MCF 10A (cell line): ENCODE results near the gene SOBP. TPM values are rescaled to one million over a fixed set of nuclear protein-coding genes. Genes with fewer than 3 reads are reported as not detected.

Source experiments
- BruUV-seq: library from RNA; stranded (reverse); fragments of 400-500 nt; replicated peaks from 2 replicates; lab custom pipeline; 2021; lab: Mats Ljungman, UMichigan
- CTCF ChIA-PET: fragments of 300-600 bp; sonication (Branson Sonifier 250); formaldehyde crosslinking; extraction: SDS; loops from one replicate; lab custom pipeline; 2021; ENCODE audit warnings: antibody characterized with exemption, inconsistent platforms; lab: Yijun Ruan, JAX
- POLR2A ChIA-PET: fragments of 300-600, 350-650 bp; sonication (Branson Sonifier 250); formaldehyde crosslinking; extraction: SDS; loops from one replicate; lab custom pipeline; 2020; ENCODE audit warnings: antibody characterized with exemption, inconsistent platforms; lab: Yijun Ruan, JAX
- DNase-seq: peaks from one replicate; pipeline ENCODE4 v3.0.0-alpha.2; 2018; ENCODE audit not compliant: unreplicated experiment
- H3K27ac Mint-ChIP-seq: one replicate; pipeline ENCODE4 v1.8.0; 2022; ENCODE audit warnings: mild to moderate bottlenecking, low read depth, mixed read lengths; ENCODE audit not compliant: unreplicated experiment
- H3K27me3 Mint-ChIP-seq: one replicate; pipeline ENCODE4 v1.8.0; 2022; ENCODE audit warnings: mixed read lengths; ENCODE audit not compliant: insufficient read depth, unreplicated experiment
- H3K36me3 Mint-ChIP-seq: one replicate; pipeline ENCODE4 v1.8.0; 2022; ENCODE audit warnings: mild to moderate bottlenecking, moderate library complexity, mixed read lengths; ENCODE audit not compliant: insufficient read depth, unreplicated experiment
- H3K4me1 Mint-ChIP-seq: one replicate; pipeline ENCODE4 v1.8.0; 2022; ENCODE audit warnings: mixed read lengths; ENCODE audit not compliant: insufficient read depth, unreplicated experiment
- H3K4me3 Mint-ChIP-seq: one replicate; pipeline ENCODE4 v1.8.0; 2022; ENCODE audit warnings: mild to moderate bottlenecking, moderate library complexity, mixed read lengths; ENCODE audit not compliant: unreplicated experiment
- H3K9me3 Mint-ChIP-seq: one replicate; pipeline ENCODE4 v1.8.0; 2022; ENCODE audit warnings: mixed read lengths; ENCODE audit not compliant: unreplicated experiment
- CTCF ChIP-seq: fragments of 200-600 bp; IDR thresholded peaks from one replicate; pipeline ENCODE4 v1.8.0; 2022; ENCODE audit warnings: antibody characterized with exemption, mild to moderate bottlenecking; ENCODE audit not compliant: unreplicated experiment
- intact Hi-C: fragments of 100-400 bp; cut with micrococcal nuclease; formaldehyde crosslinking; loops from 2 replicates; pipeline ENCODE4 v1.14.1; 2022
- total RNA-seq: library from RNA; stranded (reverse); gene quantifications from 2 replicates; pipeline ENCODE4 v1.2.3, GENCODE V29; 2022

Gene SOBP
- total RNA-seq, 1 experiment from 2014 or later = 0.21 TPM

GRCh38 chr6:107663308-107663707 is 173.4 kb downstream of the SOBP start:
- Mint-ChIP-seq H3K27ac (no peak overlapping the region), H3K9me3 (no peaks in the 10 kb centered on the region), H3K4me1 (peaks cover 5% of the 10 kb centered on the region), H3K27me3 (peaks cover 41% of the 10 kb centered on the region), H3K36me3 (no peaks in the 10 kb centered on the region), H3K4me3 (no peak overlapping the region)
- no peak for TF ChIP-seq CTCF
- intact Hi-C loops = no loop called here
- ChIA-PET CTCF (interaction anchor here (0.9 to 1.2 kb wide), 2 partner anchors 184 to 532 kb away, joined by 3 to 4 read pairs; no protein-coding TSS in a partner anchor), POLR2A (no interaction called here)
- no peak for DNase-seq
- no TSS peak for BruUV-seq

GRCh38 chr6:107665382-107665781 is 175.5 kb downstream of the SOBP start:
- no peak overlapping the region for H3K27ac Mint-ChIP-seq
- intact Hi-C loops = no loop called here

GRCh38 chr6:107666084-107666980 is 176.4 kb downstream of the SOBP start:
- no peaks in the 10 kb centered on the region for H3K9me3 Mint-ChIP-seq
- H3K27ac Mint-ChIP-seq = no peak overlapping the region
- no TSS peak for BruUV-seq
- CTCF ChIA-PET = interaction anchor here (0.6 to 3.7 kb wide), 3 partner anchors 182 to 1131 kb away, joined by 3 to 16 read pairs (median 3); no protein-coding TSS in a partner anchor
- no peaks in the 10 kb centered on the region for H3K4me1 Mint-ChIP-seq
- no peak for DNase-seq
- H3K27me3 Mint-ChIP-seq = peaks cover 35% of the 10 kb centered on the region
- H3K36me3 Mint-ChIP-seq = no peaks in the 10 kb centered on the region
- intact Hi-C loops = no loop called here
- TF ChIP-seq CTCF = no peak
- H3K4me3 Mint-ChIP-seq = no peak overlapping the region
- POLR2A ChIA-PET = interaction anchor here (0.7 kb wide), 1 partner anchor 347 kb away, joined by 3 read pairs; no protein-coding TSS in a partner anchor

More at GRCh38 chr6:107665382-107665781, 175.5 kb downstream of the SOBP start:
- H3K4me3 Mint-ChIP-seq = no peak overlapping the region
- no TSS peak for BruUV-seq
- no peaks in the 10 kb centered on the region for H3K9me3 Mint-ChIP-seq
- ChIA-PET CTCF (interaction anchor here (0.6 to 3.7 kb wide), 3 partner anchors 183 to 1132 kb away, joined by 3 to 16 read pairs (median 3); no protein-coding TSS in a partner anchor), POLR2A (no interaction called here)
- H3K27me3 Mint-ChIP-seq = peaks cover 41% of the 10 kb centered on the region
- H3K4me1 Mint-ChIP-seq = no peaks in the 10 kb centered on the region
- no peak for TF ChIP-seq CTCF
- no peak for DNase-seq
- no peaks in the 10 kb centered on the region for H3K36me3 Mint-ChIP-seq

GRCh38 chr6:107666981-107667601 is 177.2 kb downstream of the SOBP start:
- ChIA-PET POLR2A (no interaction called here), CTCF (interaction anchor here (0.6 to 3.7 kb wide), 2 partner anchors 181 to 639 kb away, joined by 3 to 16 read pairs; no protein-coding TSS in a partner anchor)
- no peak for DNase-seq
- peaks cover 27% of the 10 kb centered on the region for H3K27me3 Mint-ChIP-seq
- H3K36me3 Mint-ChIP-seq = no peaks in the 10 kb centered on the region
- intact Hi-C loops = no loop called here
- no peak for TF ChIP-seq CTCF
- H3K4me1 Mint-ChIP-seq = no peaks in the 10 kb centered on the region
- H3K4me3 Mint-ChIP-seq = no peak overlapping the region
- H3K27ac Mint-ChIP-seq = no peak overlapping the region
- BruUV-seq = no TSS peak
- H3K9me3 Mint-ChIP-seq = no peaks in the 10 kb centered on the region
